Heart left ventricle (tissue), 13 donors: ENCODE data around the gene KATNAL1.

Experiments used
- CTCF ChIP-seq, 12 donors: fragments of 200-600 bp; sonication (generic) in 4 of 12; IDR thresholded peaks; one replicate each; pipeline versions ENCODE4 v1.5.0 to v1.8.0; 2018 to 2022; ENCODE audit warnings: antibody characterized with exemption in 12 of 12, mild to moderate bottlenecking in 5 of 12
- POLR2A ChIP-seq, 2 donors: fragments of 450-650 bp; IDR thresholded peaks; one replicate each; pipeline ENCODE4 v1.6.1; 2017; ENCODE audit warnings: antibody characterized with exemption in 2 of 2, mild to moderate bottlenecking in 2 of 2, moderate library complexity in 2 of 2
- donor health status: ischemic (EF 13 %, LVEDD 7.1; RV severe dilation, severe dysfunction).
- donor health status: DM: no; HTN: yes; CAD: no.
- donor health status: DM: no; HTN: no; CAD: no.
- donor health status: ischemic (EF 25% LVEDD 6.9; RV normal size, moderate dysfunction).
- donor health status: ischemic (EF 25% LVEDD 5.7; RV mildly dilated, moderate dysfunction).
- donor health status: ischemic (EF 35%, LVEDD 5.7; RV mildly dilated, moderate dysfunction).
- donor health status: nonischemic (EF 11% LVEDD 7.7; RV severe dilation, severe dysfunction).
- donor health status: DM: yes; HTN: yes; CAD: no.
- donor health status: PGD.
- donor health status: ischemic (EF 29% LVEDD 5.4; RV normal size, mild dysfunction).
- donor health status: nonischemic (EF 23%, LVEDD 6.1; RV moderate dilation, normal function).

- TF ChIP-seq CTCF (IDR thresholded peaks at IDR 0.05) (no peak), POLR2A (IDR thresholded peaks at IDR 0.05) (no peak)
Observed at GRCh38 chr13:30290812-30291436, 16.4 kb downstream of the KATNAL1 start.
